Stimulated activated CD4-positive, alpha-beta T cell treated with anti-CD3 and anti-CD28 coated beads, TNF-alpha, amount 100 ng/mL, for 1 hour (primary cell): ENCODE results near the gene PCGF5.
"Not testable (repeated sequence)": the region's sequence is repeated elsewhere in the genome, so short reads cannot be mapped to it uniquely, and the experiment has no call there.

ENCODE experiments used
- DNase-seq, 3 donors: peaks; one replicate each; pipeline ENCODE4 v3.0.0-alpha.2; 2020; ENCODE audit warnings: low read depth in 3 of 3, low spot score in 1 of 3

PCGF5 gene

DNA sequence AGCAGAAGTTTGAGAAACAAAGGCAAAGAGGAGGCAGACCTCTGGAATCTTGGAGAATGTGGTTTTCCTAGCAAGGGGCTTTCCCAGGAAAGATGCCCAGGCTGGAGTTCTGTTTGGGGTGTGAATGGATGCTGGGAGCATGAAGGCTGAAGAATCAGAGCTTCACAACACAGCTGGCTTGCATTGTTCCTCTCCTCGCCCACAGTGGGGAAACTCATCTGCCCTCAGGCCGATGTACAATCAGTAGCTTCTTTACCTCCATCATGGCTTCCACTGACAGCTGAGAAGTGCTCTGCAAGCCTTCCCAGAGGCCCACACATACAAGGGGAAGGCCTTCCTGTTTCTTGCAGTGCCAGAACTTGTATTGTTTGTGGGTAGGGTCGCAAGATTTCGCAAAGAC lies 98.9 kb downstream of the PCGF5 start:
- DNase-seq, result no peak

DNA sequence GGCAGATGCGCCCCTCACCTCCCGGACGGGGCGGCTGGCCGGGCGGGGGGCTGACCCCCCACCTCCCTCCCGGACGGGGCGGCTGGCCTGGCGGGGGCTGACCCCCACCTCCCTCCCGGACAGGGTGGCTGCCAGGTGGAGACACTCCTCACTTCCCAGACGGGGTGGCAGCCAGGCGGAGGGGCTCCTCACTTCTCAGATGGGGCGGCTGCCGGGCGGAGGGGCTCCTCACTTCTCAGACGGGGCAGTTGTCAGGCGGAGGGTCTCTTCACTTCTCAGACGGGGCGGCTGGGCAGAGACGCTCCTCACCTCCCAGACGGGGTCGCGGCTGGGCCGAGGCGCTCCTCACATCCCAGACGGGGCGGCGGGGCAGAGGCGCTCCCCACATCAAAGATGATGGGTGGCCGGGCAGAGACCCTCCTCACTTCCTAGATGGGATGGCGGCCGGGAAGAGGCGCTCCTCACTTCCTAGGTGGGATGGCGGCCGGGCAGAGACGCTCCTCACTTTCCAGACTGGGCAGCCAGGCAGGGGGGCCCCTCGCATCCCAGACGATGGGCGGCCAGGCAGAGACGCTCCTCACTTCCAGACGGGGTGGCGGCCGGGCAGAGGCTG lies 102.9 kb downstream of the PCGF5 start:
- DNase-seq, result not testable (repeated sequence)

- DNase-seq, result no peak
These were observed 108.0 kb downstream of the PCGF5 start for GRCh38 chr10:91328320-91328984.
